ENCODE data around the gene SRI. TPM values are rescaled to one million over a fixed set of nuclear protein-coding genes. Genes with fewer than 3 reads are reported as not detected.

The SRI gene
- total RNA-seq, 2 experiments from 2014 or later, result 152 to 168 TPM

- CTCF ChIA-PET, result interaction anchor here (1.4 kb wide), 1 partner anchor 10 kb away, joined by 4 read pairs; no protein-coding TSS in a partner anchor
- H3K9me3 Mint-ChIP-seq, result peaks cover 11% of the 10 kb centered on the region
- no peak overlapping the region for H3K27ac Mint-ChIP-seq
- intact Hi-C loops (cut with micrococcal nuclease), result no loop called here
- H3K36me3 Mint-ChIP-seq (ENCODE audit: low read depth), result no peaks in the 10 kb centered on the region
- H3K4me3 Mint-ChIP-seq, result no peak overlapping the region
- DNase-seq, result no peak
- H3K4me1 Mint-ChIP-seq (ENCODE audit: low read depth), result no peaks in the 10 kb centered on the region
- peaks cover 16% of the 10 kb centered on the region for H3K27me3 Mint-ChIP-seq (ENCODE audit: low read depth)
Measured at GRCh38 chr7:88253640-88254039, 33.8 kb upstream of the SRI start.

GRCh38 chr7:88244258-88244657, 24.4 kb upstream of the SRI start:
- Mint-ChIP-seq H3K36me3 (ENCODE audit: low read depth) (no peaks in the 10 kb centered on the region), H3K4me1 (ENCODE audit: low read depth) (no peaks in the 10 kb centered on the region), H3K9me3 (no peaks in the 10 kb centered on the region), H3K4me3 (no peak overlapping the region), H3K27me3 (ENCODE audit: low read depth) (peaks cover 16% of the 10 kb centered on the region), H3K27ac (no peak overlapping the region)
- intact Hi-C loops (cut with micrococcal nuclease), result loop anchor here (2.0 kb wide), 1 partner anchor 1379 kb away; no protein-coding TSS in a partner anchor
- CTCF ChIA-PET, result interaction anchor here (0.6 to 1.5 kb wide), 4 partner anchors 15 to 343 kb away, joined by 3 to 6 read pairs (median 3); no protein-coding TSS in a partner anchor
- DNase-seq, result no peak

GRCh38 chr7:88243345-88243909, 23.6 kb upstream of the SRI start:
- Mint-ChIP-seq H3K9me3 (no peaks in the 10 kb centered on the region), H3K36me3 (ENCODE audit: low read depth) (no peaks in the 10 kb centered on the region), H3K4me3 (no peak overlapping the region), H3K27me3 (ENCODE audit: low read depth) (peaks cover 16% of the 10 kb centered on the region), H3K4me1 (ENCODE audit: low read depth) (no peaks in the 10 kb centered on the region), H3K27ac (no peak overlapping the region)
- intact Hi-C loops (cut with micrococcal nuclease), result loop anchor here (1.0 to 2.0 kb wide), 3 partner anchors 115 to 1875 kb away; no protein-coding TSS in a partner anchor
- DNase-seq, result no peak
- CTCF ChIA-PET, result interaction anchor here (0.7 to 1.5 kb wide), 7 partner anchors 10 to 548 kb away, joined by 3 to 7 read pairs (median 3); no protein-coding TSS in a partner anchor

DNA sequence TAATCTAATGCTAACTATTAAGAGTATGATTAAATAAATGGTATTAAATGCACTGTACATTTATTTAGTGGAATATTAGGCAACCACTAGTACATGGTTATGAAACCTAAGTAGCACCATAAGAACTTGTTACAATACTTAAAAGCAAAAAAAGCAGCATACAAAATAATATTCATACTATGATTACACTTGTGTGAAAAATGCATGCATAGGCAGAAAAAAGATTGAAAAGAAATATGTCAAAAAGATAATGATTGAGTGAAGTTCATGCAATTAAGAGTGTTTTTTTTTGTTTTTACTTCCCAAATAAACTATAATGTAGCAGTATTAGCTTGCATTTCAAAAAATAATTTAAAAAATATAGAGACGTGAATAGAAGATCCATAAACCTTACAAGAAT, 20.0 kb upstream of the SRI start:
- Mint-ChIP-seq H3K4me3 (no peak overlapping the region), H3K9me3 (no peaks in the 10 kb centered on the region), H3K36me3 (ENCODE audit: low read depth) (no peaks in the 10 kb centered on the region), H3K4me1 (ENCODE audit: low read depth) (no peaks in the 10 kb centered on the region), H3K27ac (no peak overlapping the region), H3K27me3 (ENCODE audit: low read depth) (peaks cover 3% of the 10 kb centered on the region)
- CTCF ChIA-PET, result no interaction called here
- intact Hi-C loops (cut with micrococcal nuclease), result no loop called here
- DNase-seq, result no peak

DNA sequence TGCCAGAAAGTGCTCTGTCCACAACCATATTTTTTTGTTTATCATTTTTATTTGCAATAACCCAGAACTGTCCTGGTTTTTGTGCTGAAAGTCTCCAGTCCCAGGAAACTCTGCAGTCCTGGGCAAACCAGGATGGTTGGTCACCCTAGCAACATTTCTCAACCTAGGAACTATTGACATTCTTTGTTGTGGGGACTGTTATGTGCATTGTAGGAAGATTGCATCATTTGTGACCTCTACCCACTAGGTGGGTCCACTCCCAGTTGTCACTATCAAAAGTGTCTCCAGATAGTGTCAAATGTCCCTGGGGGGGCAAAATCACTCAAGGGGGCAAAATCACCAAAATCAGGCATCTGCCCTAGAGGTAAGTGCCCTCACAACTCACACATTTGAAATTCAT, 14.0 kb upstream of the SRI start:
- H3K4me3 Mint-ChIP-seq, result no peak overlapping the region
- CTCF ChIA-PET, result no interaction called here
- H3K27ac Mint-ChIP-seq, result no peak overlapping the region
- intact Hi-C loops (cut with micrococcal nuclease), result no loop called here
- H3K27me3 Mint-ChIP-seq (ENCODE audit: low read depth), result peaks cover 5% of the 10 kb centered on the region
- H3K36me3 Mint-ChIP-seq (ENCODE audit: low read depth), result no peaks in the 10 kb centered on the region
- no peaks in the 10 kb centered on the region for H3K9me3 Mint-ChIP-seq
- DNase-seq, result no peak
- no peaks in the 10 kb centered on the region for H3K4me1 Mint-ChIP-seq (ENCODE audit: low read depth)

DNA sequence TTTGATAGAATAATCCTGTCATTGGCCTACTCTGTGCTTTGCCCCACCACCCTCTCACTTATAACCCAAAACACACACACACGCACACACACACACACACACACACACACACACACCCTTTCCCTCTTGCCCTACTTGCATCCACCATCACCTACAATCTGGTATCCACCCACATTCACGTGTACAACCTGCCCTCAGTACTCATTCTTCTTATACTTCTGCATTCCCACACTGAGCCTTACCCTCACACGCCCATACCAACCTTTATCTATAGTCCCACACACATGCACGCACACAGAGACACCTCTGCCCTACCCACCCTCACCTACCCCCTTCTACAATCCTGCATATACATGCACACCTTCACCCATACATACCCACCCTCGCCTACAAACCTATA, 10.8 kb upstream of the SRI start:
- DNase-seq, result no peak
- intact Hi-C loops (cut with micrococcal nuclease), result no loop called here
- CTCF ChIA-PET, result no interaction called here
- Mint-ChIP-seq H3K4me3 (no peak overlapping the region), H3K4me1 (ENCODE audit: low read depth) (no peaks in the 10 kb centered on the region), H3K9me3 (no peaks in the 10 kb centered on the region), H3K27me3 (ENCODE audit: low read depth) (peaks cover 8% of the 10 kb centered on the region), H3K36me3 (ENCODE audit: low read depth) (peaks cover 1% of the 10 kb centered on the region), H3K27ac (no peak overlapping the region)

GRCh38 chr7:88229302-88229995, 9.6 kb upstream of the SRI start:
- Mint-ChIP-seq H3K36me3 (ENCODE audit: low read depth) (peaks cover 1% of the 10 kb centered on the region), H3K27ac (no peak overlapping the region), H3K4me1 (ENCODE audit: low read depth) (no peaks in the 10 kb centered on the region), H3K9me3 (no peaks in the 10 kb centered on the region), H3K27me3 (ENCODE audit: low read depth) (peaks cover 8% of the 10 kb centered on the region), H3K4me3 (no peak overlapping the region)
- intact Hi-C loops (cut with micrococcal nuclease), result no loop called here
- DNase-seq, result no peak
- CTCF ChIA-PET, result interaction anchor here (1.4 kb wide), 1 partner anchor 14 kb away, joined by 6 read pairs; no protein-coding TSS in a partner anchor

DNA sequence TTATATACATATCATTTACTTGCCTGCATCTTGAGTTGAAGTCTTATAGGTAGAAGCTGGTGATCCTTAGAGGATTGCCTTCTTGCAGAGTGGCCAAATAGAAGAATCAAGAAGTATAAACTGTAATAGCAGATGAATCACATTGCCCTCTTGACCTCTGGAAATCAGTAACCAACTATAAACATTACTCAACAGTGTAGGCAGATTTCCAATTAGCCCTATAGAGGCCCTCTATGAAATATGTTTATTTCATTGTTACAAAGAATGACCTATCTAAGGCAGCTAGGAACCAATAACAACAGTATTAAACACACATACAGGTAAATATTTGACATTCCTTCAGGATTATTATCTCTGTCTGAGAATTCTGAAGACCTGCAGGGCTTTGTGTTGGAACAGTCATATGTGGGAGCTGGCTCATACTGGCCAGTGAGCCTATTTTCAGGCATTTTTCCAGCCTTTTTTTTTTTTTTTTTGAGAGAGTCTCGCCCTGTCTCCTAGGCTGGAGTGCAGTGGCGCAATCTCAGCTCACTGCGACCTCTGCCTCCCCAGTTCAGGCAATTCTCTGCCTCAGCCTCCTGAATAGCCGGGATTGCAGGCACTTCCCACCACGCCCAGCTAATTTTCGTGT, 7.2 kb upstream of the SRI start:
- intact Hi-C loops (cut with micrococcal nuclease), result no loop called here
- Mint-ChIP-seq H3K9me3 (no peaks in the 10 kb centered on the region), H3K4me1 (ENCODE audit: low read depth) (no peaks in the 10 kb centered on the region), H3K27ac (no peak overlapping the region), H3K36me3 (ENCODE audit: low read depth) (peaks cover 1% of the 10 kb centered on the region), H3K27me3 (ENCODE audit: low read depth) (peaks cover 6% of the 10 kb centered on the region), H3K4me3 (no peak overlapping the region)
- DNase-seq, result no peak
- CTCF ChIA-PET, result interaction anchor here (0.9 kb wide), 1 partner anchor 16 kb away, joined by 3 read pairs; no protein-coding TSS in a partner anchor

DNA sequence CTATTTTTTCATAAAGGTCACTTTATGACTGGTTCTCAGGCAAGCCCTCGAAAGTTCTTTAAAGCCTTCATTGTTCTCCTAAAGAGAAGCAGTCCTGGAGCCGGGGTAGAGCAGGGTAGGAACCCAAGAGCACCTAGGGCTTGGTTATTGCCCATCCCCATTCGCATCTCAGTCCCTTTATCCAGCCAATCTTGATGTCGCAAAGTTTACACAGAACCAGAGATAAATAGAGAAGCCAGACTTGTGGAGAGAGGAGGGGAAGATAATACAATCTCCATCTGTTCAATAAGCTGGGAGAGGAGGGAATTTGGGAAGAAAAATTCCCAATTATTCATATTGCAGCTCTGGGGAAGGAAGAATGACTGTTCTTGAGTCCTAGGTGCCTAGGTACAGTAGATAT, 6.4 kb upstream of the SRI start:
- CTCF ChIA-PET, result interaction anchor here (0.9 kb wide), 1 partner anchor 17 kb away, joined by 3 read pairs; no protein-coding TSS in a partner anchor
- Mint-ChIP-seq H3K27me3 (ENCODE audit: low read depth) (peaks cover 6% of the 10 kb centered on the region), H3K36me3 (ENCODE audit: low read depth) (peaks cover 1% of the 10 kb centered on the region), H3K4me3 (no peak overlapping the region), H3K4me1 (ENCODE audit: low read depth) (peaks cover 1% of the 10 kb centered on the region), H3K27ac (no peak overlapping the region), H3K9me3 (no peaks in the 10 kb centered on the region)
- DNase-seq, result no peak
- intact Hi-C loops (cut with micrococcal nuclease), result no loop called here

- peaks cover 6% of the 10 kb centered on the region for H3K27me3 Mint-ChIP-seq (ENCODE audit: low read depth)
- peaks cover 1% of the 10 kb centered on the region for H3K36me3 Mint-ChIP-seq (ENCODE audit: low read depth)
- no peak for DNase-seq
- H3K4me1 Mint-ChIP-seq (ENCODE audit: low read depth), result peaks cover 4% of the 10 kb centered on the region
- no peaks in the 10 kb centered on the region for H3K9me3 Mint-ChIP-seq
- CTCF ChIA-PET, result no interaction called here
- intact Hi-C loops (cut with micrococcal nuclease), result no loop called here
- H3K27ac Mint-ChIP-seq, result no peak overlapping the region
- no peak overlapping the region for H3K4me3 Mint-ChIP-seq
Measured at GRCh38 chr7:88224601-88225275, 4.9 kb upstream of the SRI start.

DNA sequence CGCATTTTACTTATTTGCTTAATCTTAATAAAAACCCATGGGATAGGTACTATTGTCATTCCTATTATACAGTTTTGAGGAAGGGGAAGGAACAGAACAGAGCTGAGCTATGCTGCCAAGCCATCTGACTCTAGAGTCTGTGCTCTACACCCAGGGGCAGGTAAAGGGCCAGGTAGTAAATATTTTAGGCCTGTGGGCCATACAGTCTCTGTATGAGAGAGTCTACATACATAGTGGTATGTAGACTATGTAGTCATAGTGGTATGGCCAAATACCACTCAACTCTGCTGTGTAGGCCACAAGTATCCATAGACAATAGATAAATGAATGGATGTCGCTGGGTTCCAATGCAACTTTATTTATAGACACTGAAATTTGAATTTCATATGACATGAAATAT, 3.4 kb upstream of the SRI start:
- H3K4me3 Mint-ChIP-seq, result no peak overlapping the region
- H3K27me3 Mint-ChIP-seq (ENCODE audit: low read depth), result peaks cover 4% of the 10 kb centered on the region
- H3K4me1 Mint-ChIP-seq (ENCODE audit: low read depth), result peaks cover 9% of the 10 kb centered on the region
- intact Hi-C loops (cut with micrococcal nuclease), result no loop called here
- H3K36me3 Mint-ChIP-seq (ENCODE audit: low read depth), result peaks cover 6% of the 10 kb centered on the region
- CTCF ChIA-PET, result no interaction called here
- no peak overlapping the region for H3K27ac Mint-ChIP-seq
- no peaks in the 10 kb centered on the region for H3K9me3 Mint-ChIP-seq
- no peak for DNase-seq

All from activated naive CD4-positive, alpha-beta T cell treated with anti-CD3 and anti-CD28 coated beads for 36 hours (primary cell).